GM06990 (cell line): Measurements from ENCODE around the gene SRP9.

Experiments used
- DNase-seq: peaks from one replicate; pipeline ENCODE4 v3.0.0-alpha.2; 2011; ENCODE audit not compliant: insufficient read length; ENCODE audit errors: extremely low read depth
- H3K27me3 ChIP-seq: replicated peaks from 2 replicates; pipeline ENCODE4 v1.6.0; 2011; ENCODE audit warnings: low read length; ENCODE audit not compliant: control insufficient read depth, insufficient read depth
- H3K36me3 ChIP-seq: 2 replicates; pipeline ENCODE4 v1.5.1; 2011; ENCODE audit warnings: low read length; ENCODE audit not compliant: control insufficient read depth, insufficient read depth
- H3K4me3 ChIP-seq: replicated peaks from 2 replicates; pipeline ENCODE4 v1.5.1; 2011; ENCODE audit warnings: low read depth, mild to moderate bottlenecking, control low read depth, low read length
- CTCF ChIP-seq: IDR thresholded peaks from 2 replicates; pipeline ENCODE4 v1.5.1; 2011; ENCODE audit warnings: low read length, control low read depth, mild to moderate bottlenecking, inconsistent platforms; ENCODE audit not compliant: insufficient read depth, poor library complexity, severe bottlenecking

SRP9 gene

GRCh38 chr1:225766967-225767633 lies 10.5 kb upstream of the SRP9 start:
- no peak for DNase-seq
- H3K36me3 ChIP-seq: no peaks in the 10 kb centered on the region
- no peak overlapping the region for H3K4me3 ChIP-seq
- no peak for TF ChIP-seq CTCF
- no peaks in the 10 kb centered on the region for H3K27me3 ChIP-seq

- no peak for DNase-seq
- Histone ChIP-seq H3K27me3 (no peaks in the 10 kb centered on the region), H3K36me3 (no peaks in the 10 kb centered on the region), H3K4me3 (no peak overlapping the region)
- TF ChIP-seq CTCF: no peak
Measured at GRCh38 chr1:225767634-225768540, 9.7 kb upstream of the SRP9 start.

GRCh38 chr1:225768662-225769426 lies 8.8 kb upstream of the SRP9 start:
- DNase-seq: no peak
- Histone ChIP-seq H3K27me3 (no peaks in the 10 kb centered on the region), H3K36me3 (no peaks in the 10 kb centered on the region), H3K4me3 (no peak overlapping the region)
- no peak for TF ChIP-seq CTCF

GRCh38 chr1:225769687-225770086 lies 7.9 kb upstream of the SRP9 start:
- no peak overlapping the region for H3K4me3 ChIP-seq
- no peak for DNase-seq
- no peak for TF ChIP-seq CTCF
- no peaks in the 10 kb centered on the region for H3K36me3 ChIP-seq
- no peaks in the 10 kb centered on the region for H3K27me3 ChIP-seq

- Histone ChIP-seq H3K36me3 (no peaks in the 10 kb centered on the region), H3K27me3 (no peaks in the 10 kb centered on the region), H3K4me3 (no peak overlapping the region)
- TF ChIP-seq CTCF: no peak
- DNase-seq: no peak
Measured at GRCh38 chr1:225770561-225771248, 6.9 kb upstream of the SRP9 start.
